Articular chondrocyte of knee joint (primary cell): Measurements from ENCODE around the gene MBTD1. TPM values are rescaled to one million over a fixed set of nuclear protein-coding genes. Genes with fewer than 3 reads are reported as not detected.

ENCODE experiments used
- total RNA-seq: library from RNA; depleted of rRNA; stranded (reverse); fragments of >200 nt; gene quantifications from 2 replicates; pipeline ENCODE4 v1.2.3, GENCODE V29; 2012

Gene MBTD1
- total RNA-seq, result 15.9 and 16.9 TPM in 2 replicates

GRCh38 chr17:51259564-51260236, at the start of gene MBTD1:
Gene MBTD1 (minus strand): TSS chr17:51260049. CDS start chr17:51225161, 34,888 bp downstream.

DNA sequence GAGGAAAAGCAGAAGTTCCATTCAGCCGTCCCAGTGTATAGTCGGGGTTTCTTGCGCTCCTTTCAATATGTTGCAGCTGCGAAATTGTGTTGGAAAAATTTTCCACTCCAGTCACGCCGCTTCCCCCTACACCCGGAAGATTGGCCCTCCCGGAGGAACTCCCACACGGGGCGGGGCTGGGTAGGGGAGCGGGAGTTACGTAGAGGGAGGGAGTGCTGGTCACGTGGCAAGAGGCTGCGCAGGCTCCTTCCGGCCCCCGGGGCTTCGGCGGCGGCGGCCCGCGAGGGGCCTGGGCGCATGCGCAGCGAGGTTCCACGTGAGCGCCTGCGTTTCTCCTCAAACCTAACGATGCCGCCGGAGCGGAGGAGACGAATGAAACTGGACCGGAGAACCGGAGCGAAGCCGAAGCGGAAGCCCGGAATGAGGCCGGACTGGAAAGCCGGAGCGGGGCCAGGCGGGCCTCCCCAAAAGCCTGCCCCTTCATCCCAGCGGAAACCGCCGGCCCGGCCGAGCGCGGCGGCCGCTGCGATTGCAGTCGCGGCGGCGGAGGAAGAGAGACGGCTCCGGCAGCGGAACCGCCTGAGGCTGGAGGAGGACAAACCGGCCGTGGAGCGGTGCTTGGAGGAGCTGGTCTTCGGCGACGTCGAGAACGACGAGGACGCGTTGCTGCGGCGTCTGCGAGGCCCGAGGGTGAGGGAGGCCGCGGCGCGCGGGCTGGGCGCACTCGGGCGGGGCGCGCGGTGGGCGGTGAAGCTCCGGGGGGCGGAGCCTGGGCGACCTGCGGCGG, 581 bp upstream of the MBTD1 start, which contains the start of gene UTP18:
Gene UTP18, plus strand, starts transcription at position 310 of the 787 bp plus-strand sequence. Its CDS starts 39 bp downstream, at position 349.

DNA sequence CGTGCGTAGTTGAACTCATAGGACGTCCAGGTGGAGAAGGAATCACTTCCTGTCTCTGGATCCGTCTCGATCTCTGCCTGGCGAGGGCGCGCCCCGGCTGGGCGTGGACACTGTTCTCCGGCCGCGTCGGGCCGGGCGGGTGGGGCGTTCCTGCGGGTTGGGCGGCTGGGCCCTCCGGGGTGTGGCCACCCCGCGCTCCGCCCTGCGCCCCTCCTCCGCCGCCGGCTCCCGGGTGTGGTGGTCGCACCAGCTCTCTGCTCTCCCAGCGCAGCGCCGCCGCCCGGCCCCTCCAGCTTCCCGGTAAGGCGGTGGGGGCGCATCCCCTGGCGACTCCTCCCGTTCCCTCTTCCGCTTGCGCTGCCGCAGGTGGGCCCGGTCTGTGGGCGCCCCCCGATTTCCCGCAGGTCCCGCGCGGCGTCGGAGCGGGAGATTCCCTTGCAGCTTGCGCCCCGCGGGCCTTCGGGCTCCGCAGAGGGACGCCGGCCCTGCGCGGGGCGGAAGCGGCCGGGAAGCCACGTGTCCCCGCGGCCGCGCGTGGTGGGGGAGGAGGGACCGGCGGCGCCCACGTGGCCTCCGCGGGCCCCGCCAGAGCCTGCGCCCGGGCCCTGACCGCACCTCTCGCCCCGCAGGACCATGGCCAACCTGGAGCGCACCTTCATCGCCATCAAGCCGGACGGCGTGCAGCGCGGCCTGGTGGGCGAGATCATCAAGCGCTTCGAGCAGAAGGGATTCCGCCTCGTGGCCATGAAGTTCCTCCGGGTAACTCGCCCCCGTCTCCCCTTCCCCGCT, 93.5 kb downstream of the MBTD1 start, which contains the start of gene NME2:
Gene NME2, plus strand, starts transcription at position 214 of the 789 bp plus-strand sequence. Its CDS starts 420 bp downstream, at position 634.

GRCh38 chr17:51153210-51154072, 106.4 kb downstream of the MBTD1 start, which contains the start of gene NME1:
Gene NME1 (plus strand): TSS chr17:51153559. CDS start chr17:51155655, 2,096 bp downstream.

Other genes with a start within 250 kb of the MBTD1 start
- 169 and 177 TPM in 2 replicates for gene SPAG9, start 139.2 kb downstream of the MBTD1 start, total RNA-seq
- gene NME1, start 106.5 kb downstream of the MBTD1 start, total RNA-seq, result 62.0 and 74.9 TPM in 2 replicates
- 446 and 477 TPM in 2 replicates for gene NME2, start 93.6 kb downstream of the MBTD1 start, total RNA-seq
- 43.9 and 44.2 TPM in 2 replicates for gene UTP18, start 497 bp upstream of the MBTD1 start, total RNA-seq